Kasumi-1 (cell line): ENCODE results near the gene SPIB.
"Not testable (repeated sequence)": the region's sequence is repeated elsewhere in the genome, so short reads cannot be mapped to it uniquely, and the experiment has no call there.

Source experiments
- DNase-seq, 2 experiments: peaks; one replicate each; lab custom pipeline; 2025; lab: John Stamatoyannopoulos, UW

The SPIB gene

DNA sequence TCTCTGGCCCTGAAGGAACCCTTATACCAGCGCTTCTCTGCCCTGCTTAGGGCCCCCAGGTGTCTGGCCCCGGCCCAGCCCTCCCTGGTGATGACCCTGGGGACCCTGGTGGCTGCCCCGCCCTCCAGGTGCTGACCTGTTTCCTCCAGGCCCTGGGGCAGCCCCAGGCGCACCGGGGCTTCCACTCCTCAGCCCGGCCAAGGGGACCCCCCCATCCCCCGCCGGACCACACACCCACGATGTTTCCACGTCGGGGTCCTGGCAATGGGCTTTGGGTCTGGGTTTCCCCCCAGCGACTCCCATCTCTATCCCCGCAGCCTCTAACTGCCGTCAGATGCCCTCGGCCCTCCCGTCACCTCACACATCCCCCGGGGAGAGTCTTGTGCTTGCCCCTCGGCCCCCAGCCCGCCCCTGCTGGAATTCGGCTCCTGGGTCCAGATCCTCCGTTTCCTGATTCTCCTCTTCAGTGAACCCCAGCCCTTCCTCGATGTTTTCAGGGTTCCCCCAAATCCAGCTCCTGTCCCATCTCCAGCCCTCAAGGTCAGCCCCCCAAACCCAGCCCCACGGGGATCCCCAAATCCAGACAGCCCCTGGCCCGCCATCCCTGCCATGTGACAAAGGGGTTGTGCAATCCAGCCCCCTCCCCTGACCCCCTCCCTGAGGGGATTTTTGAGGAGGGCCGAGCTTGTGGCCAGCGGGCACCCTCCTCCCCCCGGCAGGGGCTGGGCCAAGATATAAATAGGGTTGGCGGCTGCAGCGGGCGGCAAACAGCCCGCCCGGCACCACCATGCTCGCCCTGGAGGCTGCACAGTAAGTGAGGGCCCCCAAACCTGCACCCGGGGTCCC lies at the start of gene SPIB:
TSS of gene SPIB (plus strand) at position 763 of the 846 bp plus-strand sequence. CDS start at position 788, 25 bp downstream.
- DNase-seq = no peak

DNA sequence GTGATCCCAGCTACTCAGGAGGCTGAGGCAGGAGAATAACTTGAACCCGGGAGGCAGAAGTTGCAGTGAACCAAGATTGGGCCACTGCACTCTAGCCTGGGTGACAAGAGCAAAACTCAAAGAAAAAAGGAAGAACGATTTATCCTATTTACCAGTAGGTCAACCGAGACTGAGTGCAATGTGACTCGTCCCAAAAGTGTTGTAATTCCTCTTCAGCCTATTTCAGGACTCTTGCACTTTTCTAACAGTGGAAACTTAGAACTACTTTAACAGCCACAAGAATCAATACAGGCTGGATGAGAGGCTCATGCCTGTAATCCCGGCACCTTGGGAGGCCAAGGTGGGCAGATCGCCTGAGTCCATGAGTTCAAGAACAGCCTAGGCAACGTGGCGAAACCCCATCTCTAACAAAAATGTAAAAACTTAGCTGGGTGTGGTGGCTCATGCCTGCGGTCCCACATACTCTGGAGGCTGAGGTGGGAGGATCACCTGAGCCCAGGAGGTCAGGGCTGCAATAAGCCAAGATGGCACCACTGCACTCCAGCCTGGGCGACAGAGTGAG lies 46.7 kb upstream of the SPIB start:
- no peak for DNase-seq

DNA sequence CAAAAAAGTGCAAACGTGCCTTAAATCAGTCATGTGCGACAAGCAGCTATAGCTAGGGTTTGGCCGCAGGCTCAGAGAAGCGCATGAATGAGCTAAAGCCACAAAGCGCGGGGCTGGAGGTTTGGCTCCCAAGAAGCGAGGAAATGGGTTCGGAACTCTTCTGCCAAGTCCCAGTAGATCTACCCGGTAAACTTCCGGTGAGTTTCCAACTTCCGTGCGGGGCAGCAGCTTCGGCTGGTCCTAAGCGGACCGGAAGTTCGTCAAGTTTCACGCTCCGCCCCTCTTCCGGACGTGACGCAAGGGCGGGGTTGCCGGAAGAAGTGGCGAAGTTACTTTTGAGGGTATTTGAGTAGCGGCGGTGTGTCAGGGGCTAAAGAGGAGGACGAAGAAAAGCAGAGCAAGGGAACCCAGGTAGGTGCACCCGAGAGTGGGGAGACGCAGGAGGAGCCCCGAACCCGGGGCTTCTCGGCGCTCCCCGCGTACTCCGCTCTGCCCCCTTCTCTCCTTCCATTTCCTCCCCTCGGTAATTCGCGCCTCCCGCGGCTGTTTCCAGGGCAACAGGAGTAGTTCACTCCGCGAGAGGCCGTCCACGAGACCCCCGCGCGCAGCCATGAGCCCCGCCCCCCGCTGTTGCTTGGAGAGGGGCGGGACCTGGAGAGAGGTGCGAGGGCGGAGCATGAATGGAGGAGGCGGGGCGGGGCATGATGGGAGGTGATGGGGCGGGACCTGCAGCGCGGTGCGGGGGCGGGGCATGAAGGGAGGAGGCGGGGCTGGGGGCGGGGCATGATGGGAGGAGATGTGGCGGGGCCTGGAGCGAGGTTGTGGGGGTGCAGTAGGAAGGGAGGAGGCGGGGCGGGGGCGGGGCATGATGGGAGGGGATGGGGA lies 42.3 kb upstream of the SPIB start, which contains the start of gene NR1H2:
TSS of gene NR1H2 (plus strand) at position 292 of the 885 bp plus-strand sequence. CDS start 1,149 bp downstream, outside the sequence.
- peak; percentile 95 for DNase-seq

DNA sequence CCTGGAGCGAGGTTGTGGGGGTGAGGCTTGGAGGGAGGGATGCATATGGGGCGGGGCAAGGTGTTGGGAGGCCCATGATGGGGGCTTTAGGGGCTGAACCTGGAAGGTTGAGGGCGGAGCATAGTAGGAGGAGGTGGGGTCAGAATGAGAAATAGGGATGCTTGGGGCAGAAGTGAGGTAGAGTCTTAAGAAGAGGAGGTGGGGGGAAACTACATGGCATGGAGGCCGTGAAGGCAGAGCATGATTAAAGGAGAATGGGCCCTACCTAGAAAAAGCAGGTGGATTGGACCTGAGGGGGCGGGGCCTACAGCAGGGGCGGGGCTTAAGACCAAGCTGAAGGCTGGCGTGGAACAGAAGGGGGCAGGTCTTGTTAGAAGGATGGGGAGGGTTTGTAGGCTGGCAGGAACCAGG lies 41.7 kb upstream of the SPIB start:
- no peak for DNase-seq

DNA sequence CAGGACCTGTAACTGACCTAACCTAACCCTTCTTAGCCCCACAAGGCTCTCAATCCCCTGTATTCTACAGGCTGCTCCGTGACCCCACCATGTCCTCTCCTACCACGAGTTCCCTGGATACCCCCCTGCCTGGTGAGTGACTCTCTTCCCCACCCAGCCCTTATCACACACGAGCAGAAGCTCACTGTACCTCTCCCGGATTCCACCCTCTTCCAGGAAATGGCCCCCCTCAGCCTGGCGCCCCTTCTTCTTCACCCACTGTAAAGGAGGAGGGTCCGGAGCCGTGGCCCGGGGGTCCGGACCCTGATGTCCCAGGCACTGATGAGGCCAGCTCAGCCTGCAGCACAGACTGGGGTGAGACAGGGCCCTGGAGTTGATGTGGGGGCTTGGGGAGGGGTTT lies 41.2 kb upstream of the SPIB start:
- no peak for DNase-seq

DNA sequence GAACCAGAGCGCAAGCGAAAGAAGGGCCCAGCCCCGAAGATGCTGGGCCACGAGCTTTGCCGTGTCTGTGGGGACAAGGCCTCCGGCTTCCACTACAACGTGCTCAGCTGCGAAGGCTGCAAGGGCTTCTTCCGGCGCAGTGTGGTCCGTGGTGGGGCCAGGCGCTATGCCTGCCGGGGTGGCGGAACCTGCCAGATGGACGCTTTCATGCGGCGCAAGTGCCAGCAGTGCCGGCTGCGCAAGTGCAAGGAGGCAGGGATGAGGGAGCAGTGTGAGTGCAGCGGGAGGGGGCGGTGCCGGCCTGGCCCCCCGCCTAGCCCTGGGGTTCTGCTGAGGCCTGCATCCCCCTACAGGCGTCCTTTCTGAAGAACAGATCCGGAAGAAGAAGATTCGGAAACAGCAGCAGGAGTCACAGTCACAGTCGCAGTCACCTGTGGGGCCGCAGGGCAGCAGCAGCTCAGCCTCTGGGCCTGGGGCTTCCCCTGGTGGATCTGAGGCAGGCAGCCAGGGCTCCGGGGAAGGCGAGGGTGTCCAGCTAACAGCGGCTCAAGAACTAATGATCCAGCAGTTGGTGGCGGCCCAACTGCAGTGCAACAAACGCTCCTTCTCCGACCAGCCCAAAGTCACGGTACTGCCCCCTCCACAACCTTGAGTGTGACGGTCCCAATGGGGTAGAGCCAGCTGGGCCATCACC lies 40.4 kb upstream of the SPIB start:
- no peak for DNase-seq

DNA sequence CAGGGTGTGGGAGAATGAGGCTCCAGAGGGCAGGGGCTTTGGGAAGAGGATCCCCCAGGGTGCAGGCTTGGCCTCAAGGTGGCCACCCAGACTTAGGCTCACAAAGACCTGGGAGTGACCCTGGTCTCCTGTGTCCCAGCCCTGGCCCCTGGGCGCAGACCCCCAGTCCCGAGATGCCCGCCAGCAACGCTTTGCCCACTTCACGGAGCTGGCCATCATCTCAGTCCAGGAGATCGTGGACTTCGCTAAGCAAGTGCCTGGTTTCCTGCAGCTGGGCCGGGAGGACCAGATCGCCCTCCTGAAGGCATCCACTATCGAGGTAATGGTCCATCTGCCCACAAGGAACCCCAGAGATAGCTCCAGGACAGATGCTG lies 39.9 kb upstream of the SPIB start:
- DNase-seq = no peak

DNA sequence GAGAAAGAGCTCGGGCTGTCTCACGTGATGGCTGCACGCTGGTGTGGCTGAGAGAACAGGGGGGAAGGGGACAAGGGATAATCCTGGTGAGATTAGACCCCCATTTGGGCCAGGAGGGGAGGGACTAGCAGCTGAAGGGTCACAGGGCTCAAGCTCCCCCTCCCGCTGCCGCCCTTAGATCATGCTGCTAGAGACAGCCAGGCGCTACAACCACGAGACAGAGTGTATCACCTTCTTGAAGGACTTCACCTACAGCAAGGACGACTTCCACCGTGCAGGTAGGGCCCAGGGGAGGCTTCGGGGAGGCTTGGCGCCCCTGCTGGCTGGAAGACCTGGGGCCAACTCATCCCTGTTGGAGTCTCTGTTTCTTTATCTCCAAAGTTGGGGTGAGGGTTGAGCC lies 39.1 kb upstream of the SPIB start:
- no peak for DNase-seq

DNA sequence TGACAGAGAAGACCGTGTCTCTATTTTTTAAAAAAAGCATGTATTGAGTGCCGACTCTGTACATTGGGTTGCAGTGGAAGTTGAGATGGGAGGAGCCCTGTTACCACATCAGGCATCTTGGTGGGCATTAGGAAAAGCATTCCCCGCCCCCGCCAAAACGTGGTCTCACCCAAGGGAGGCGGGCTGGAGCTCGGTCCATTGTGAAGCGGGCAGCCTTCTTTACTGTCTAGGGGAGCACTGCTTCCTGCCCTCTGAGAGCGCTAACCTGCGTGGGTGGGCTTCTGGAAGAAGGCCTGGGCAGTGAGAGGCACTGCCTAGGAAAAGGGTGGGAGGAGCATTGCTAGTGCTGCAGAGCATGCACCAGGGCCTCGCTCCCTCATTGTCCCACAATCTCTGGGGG lies 38.6 kb upstream of the SPIB start:
- no peak for DNase-seq

DNA sequence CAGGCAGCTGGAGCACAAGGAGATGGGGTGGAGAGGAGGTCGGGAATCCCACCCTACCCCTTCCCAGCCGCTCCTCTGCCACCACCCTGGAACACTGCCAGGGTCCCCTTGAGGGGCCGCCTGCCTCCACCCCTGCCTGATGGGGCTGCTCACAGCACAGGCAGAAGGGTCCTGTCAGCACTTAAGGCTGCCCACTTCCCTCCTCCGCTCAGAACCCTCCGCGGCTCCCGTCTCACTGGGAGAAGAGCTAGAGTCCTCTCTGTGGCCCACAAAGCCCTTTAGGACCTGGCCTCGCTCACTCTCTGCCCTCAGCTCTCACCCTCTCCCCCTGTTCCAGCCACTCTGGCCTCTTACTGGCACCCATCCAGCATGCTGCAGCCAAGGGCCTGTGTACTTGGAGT lies 38.0 kb upstream of the SPIB start:
- no peak for DNase-seq

DNA sequence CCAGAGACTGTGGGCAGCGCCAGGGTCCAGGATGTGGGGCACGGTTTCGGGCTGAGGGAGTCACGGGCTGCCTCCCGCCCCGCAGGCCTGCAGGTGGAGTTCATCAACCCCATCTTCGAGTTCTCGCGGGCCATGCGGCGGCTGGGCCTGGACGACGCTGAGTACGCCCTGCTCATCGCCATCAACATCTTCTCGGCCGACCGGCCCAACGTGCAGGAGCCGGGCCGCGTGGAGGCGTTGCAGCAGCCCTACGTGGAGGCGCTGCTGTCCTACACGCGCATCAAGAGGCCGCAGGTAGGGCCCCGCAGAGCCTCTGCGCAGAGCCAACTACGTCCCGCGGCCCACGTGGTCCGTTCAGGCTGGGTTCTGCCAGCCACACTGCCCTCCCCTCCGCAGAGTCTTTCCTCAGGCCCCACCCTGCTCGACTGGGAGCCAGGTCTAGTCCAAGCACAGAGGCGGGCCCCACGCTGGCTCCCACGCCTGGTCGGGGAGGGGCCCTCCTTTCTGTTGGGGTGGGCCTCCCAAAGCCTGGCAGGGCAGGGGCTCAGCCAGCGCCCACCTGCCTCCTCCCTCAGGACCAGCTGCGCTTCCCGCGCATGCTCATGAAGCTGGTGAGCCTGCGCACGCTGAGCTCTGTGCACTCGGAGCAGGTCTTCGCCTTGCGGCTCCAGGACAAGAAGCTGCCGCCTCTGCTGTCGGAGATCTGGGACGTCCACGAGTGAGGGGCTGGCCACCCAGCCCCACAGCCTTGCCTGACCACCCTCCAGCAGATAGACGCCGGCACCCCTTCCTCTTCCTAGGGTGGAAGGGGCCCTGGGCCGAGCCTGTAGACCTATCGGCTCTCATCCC lies 36.6 kb upstream of the SPIB start:
- no peak for DNase-seq

DNA sequence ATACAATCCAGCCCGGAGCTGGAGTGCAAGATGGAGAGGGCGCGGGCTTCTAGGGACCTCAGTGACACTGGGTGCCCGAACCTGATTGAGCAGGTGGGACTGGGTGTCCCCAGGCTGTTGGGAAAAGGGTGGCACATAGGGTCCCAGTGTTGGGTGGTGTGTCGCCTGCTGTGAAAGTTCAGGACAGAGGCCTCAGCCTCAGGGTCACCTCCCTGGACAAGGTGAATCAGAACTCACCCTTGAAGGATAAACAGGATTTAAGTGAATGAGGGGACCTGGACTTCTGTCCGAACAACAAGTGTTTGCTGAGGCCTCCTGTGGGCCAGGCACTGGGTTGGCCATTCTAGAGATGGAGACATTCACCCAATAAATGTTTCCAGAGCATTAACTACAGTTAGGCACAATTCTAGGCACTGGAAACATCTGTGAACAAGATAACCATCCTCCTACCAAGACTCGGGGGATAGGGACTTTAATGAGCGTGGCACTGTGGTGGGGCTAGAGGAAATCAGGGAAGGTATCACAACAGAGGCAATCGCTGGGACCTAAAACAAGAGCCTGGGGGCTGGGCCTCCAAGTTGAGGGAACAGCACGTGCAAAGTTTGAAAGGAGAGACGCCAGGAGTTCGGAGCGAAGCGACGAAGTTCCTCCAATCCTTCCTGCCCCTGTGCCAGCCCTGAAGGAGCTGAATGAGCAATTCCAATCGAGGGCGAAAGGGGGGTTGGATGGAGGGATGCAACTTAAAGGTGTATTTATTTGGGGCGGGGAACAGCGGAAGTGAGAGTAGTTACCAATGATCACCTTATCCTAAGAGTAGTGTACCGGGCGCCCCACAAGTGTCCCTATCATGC lies 35.5 kb upstream of the SPIB start:
- peak in 1 of 2 experiments; percentile 56 for DNase-seq

DNA sequence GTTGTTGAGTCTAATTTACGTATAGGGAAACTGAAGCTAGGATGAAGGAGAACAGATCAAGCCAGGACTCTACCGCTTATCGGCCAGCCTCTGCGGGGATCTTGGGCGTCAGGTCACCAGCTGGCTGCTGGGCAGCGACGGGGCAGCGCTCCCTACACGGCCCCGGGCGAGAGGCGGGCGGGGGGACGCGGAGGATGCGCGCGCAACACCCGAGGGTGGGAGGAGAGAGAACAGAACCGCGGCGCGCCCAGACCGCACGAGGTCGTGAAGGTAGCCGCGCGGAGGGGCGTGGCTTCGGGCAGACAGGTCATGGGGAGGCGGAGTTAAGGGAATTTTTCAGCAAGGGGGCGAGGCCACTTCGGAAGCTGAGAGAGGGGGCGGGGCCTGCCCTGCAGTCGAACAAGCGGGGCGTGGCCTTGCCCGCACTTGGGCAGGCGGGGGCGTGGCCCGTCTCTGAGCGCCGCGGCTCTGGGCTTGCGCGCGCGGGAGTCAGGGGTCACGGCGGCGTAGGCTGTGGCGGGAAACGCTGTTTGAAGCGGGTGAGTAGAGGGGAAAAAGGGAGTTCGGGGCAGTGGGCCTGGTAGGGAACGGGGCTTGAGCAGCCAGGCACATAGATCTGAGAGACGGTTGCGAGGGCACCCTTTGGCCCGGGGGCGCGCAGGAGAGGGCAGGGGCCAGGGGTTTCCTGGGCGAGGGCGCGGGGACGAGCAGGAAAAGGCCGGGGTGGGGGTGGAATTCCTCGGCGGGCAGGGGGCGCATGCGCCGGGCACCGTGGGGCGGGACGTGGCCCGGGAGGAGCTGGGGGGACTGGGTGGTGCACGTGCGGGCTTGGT lies 34.7 kb upstream of the SPIB start, which contains the start of gene POLD1:
TSS of gene POLD1 (plus strand) at position 496 of the 833 bp plus-strand sequence. CDS start 14,505 bp downstream, outside the sequence.
- DNase-seq = peak; percentile 95 to 97

DNA sequence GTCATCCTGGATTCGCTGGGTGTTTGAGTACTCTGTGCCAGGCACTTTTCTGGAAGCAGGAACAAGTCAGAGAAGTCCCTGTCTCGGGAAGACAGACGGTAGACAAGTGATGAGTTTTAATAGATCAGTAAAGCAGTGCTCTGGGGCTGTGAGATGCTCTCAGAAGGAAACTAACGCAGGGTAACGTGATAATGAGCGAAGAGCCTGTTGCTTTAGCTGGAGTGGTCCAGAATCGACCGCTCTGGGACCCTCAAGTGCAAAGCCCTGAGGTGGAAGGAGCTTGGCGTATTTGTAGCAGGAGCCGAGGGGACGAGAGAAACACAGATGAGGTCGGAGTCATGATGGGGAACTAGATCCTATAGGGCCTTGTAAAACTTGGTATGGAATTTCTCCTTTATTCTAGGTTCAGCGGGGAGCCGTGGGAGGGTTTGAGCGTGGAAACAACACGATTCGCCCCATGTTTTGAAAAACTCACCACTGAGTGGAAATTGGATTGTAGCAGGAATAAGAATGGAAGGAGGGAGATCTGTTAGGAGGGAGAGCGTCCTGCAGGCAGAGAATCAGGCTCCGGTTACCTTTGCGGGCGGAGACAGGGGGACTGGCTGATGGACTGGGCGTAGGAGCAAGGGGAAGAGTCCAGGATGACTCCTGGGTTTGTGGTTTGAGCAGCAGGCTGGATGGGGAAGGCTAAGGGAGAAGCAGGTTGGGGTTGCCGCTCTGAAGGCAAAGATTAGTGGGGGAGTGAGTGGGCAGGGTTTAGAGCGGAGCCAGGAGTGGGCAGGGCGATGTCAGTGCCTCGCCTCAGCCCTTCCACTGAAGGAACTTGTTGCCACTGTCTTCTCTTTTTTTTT lies 33.8 kb upstream of the SPIB start:
- DNase-seq = peak; percentile 29 to 42

DNA sequence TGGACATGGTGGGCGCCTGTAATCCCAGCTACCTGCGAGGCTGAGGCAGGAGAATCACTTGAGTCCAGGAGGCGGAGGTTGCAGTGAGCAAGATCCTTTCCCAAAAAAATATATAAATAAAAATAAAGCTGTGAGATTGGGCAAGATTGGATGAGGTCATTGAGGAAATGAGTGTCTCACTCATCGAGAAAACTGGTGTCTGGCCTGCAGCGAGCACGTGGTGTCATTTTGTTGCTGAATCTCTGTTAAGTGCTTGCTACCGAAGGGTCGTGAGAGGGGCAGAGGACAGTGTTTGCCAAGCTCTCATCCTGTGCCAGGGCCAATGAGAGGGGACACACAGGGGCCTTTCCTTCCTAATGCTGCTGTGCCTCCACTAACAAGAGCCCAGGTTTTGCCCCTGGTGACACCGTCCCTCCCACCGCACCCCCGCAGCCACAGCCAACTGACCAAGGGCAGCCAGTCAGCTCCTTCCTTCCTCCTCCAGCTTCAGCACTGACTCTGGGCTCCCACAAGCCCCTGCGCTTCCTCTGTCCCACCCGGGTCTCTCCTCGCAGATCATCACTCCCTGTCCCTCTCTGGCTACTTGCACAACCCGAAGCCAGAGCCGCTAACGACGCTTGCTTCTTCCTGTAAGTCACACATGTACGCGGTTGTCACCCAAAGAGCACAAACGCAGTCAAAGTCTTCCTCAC lies 31.4 kb upstream of the SPIB start:
- peak; percentile 79 to 82 for DNase-seq

DNA sequence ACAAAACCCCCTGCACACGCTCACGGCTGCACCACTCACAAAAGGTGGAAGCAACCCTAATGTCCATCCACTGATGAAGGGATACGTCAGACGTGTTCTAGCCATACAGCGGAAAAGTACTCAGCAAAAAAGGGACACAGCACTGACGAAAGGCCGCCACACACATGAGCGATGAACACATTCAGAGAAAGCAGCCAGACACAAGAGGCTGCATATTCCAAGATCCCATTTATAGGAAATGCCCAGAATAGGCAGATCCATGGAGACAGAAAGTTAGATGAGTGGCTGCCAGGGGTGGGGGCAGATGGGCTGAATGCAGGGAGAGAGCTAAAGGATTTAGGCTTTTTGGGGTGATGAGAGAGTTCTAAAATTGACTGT lies 30.9 kb upstream of the SPIB start:
- DNase-seq = no peak

DNA sequence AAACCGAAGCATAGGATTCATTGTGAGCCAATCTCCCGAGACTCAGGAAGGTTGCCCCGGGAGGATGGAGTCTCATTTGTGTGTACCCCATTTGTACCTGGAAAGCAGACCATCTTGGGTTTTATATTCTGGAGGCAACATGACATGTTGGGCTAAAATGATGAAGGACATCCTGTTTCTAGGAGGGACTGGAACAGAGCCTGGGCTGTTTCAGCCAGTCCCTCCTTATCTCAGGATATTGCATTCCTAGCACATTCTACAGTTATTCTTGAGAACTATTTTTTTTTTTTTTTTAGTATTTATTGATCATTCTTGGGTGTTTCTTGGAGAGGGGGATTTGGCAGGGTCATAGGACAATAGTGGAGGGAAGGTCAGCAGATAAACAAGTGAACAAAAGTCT lies 28.4 kb upstream of the SPIB start:
- DNase-seq = not testable (repeated sequence)
